HEK293 (cell line): Measurements from ENCODE around the gene WDR76.
"Not testable (repeated sequence)": the region's sequence is repeated elsewhere in the genome, so short reads cannot be mapped to it uniquely, and the experiment has no call there.

Experiments used
- CTCF ChIA-PET: fragments of 350-600 bp; formaldehyde crosslinking; extraction: SDS; loops from one replicate; lab custom pipeline; 2021; ENCODE audit warnings: antibody characterized with exemption; lab: Yijun Ruan, JAX
- POLR2A ChIA-PET: fragments of 300-600 bp; formaldehyde crosslinking; extraction: SDS; loops from one replicate; lab custom pipeline; 2020; ENCODE audit warnings: antibody characterized with exemption, inconsistent platforms; lab: Yijun Ruan, JAX
- H3K27ac ChIP-seq: fragments of 200-500 bp; sonication (Bioruptor generic); 2 replicates; pipeline ENCODE4 v1.5.1; 2014; ENCODE audit warnings: low read depth, low read length, control low read depth, inconsistent platforms; ENCODE audit errors: extremely low read depth
- H3K36me3 ChIP-seq, 2 experiments: fragments of 200-500 bp in 1 of 2; sonication (Bioruptor generic) in 1 of 2; 1 replicate in 1 of 2; 2 replicates in 1 of 2; pipeline ENCODE4 v1.5.1; 2014 to 2017; ENCODE audit warnings: inconsistent platforms in 2 of 2, low read length in 2 of 2; ENCODE audit not compliant: control insufficient read depth in 2 of 2, insufficient read depth in 1 of 2
- H3K4me1 ChIP-seq: fragments of 200-500 bp; sonication (Bioruptor generic); 2 replicates; pipeline ENCODE4 v1.5.1; 2014; ENCODE audit warnings: mild to moderate bottlenecking, low read length, inconsistent platforms; ENCODE audit not compliant: control insufficient read depth, insufficient read depth
- H3K4me3 ChIP-seq: 2 replicates; pipeline ENCODE4 v1.5.1; 2011; ENCODE audit warnings: low read depth, mild to moderate bottlenecking, control low read depth, low read length, moderate library complexity
- H3K9me3 ChIP-seq: fragments of 200-500 bp; sonication (Bioruptor generic); 2 replicates; pipeline ENCODE4 v1.5.1; 2014; ENCODE audit warnings: low read depth, low read length, inconsistent platforms; ENCODE audit not compliant: control insufficient read depth, insufficient read depth
- CTCF ChIP-seq: fragments of 450-650 bp; formaldehyde crosslinking; IDR thresholded peaks from 2 replicates; pipeline ENCODE4 v1.5.1; 2016; ENCODE audit warnings: missing biosample characterization, missing genetic modification characterization
- FEZF1 ChIP-seq: fragments of 450-650 bp; formaldehyde crosslinking; IDR thresholded peaks from 2 replicates; pipeline ENCODE4 v1.5.1; 2016; ENCODE audit warnings: missing biosample characterization, missing genetic modification characterization
- KLF10 ChIP-seq: fragments of 450-650 bp; IDR thresholded peaks from 2 replicates; pipeline ENCODE4 v1.5.1; 2018; ENCODE audit warnings: missing biosample characterization, mild to moderate bottlenecking, missing genetic modification characterization
- KLF8 ChIP-seq: fragments of 450-650 bp; formaldehyde crosslinking; IDR thresholded peaks from 2 replicates; pipeline ENCODE4 v1.5.1; 2016; ENCODE audit warnings: missing biosample characterization, missing genetic modification characterization
- OSR2 ChIP-seq: fragments of 450-650 bp; formaldehyde crosslinking; IDR thresholded peaks from 2 replicates; pipeline ENCODE4 v1.5.1; 2016; ENCODE audit warnings: missing biosample characterization, missing genetic modification characterization
- SP7 ChIP-seq: fragments of 450-650 bp; formaldehyde crosslinking; IDR thresholded peaks from 2 replicates; pipeline ENCODE4 v1.5.1; 2016; ENCODE audit warnings: missing biosample characterization, missing genetic modification characterization
- TSHZ1 ChIP-seq: fragments of 450-650 bp; formaldehyde crosslinking; IDR thresholded peaks from 2 replicates; pipeline ENCODE4 v1.5.1; 2016; ENCODE audit warnings: missing biosample characterization, missing genetic modification characterization, borderline replicate concordance
- YY1 ChIP-seq: fragments of 450-650 bp; formaldehyde crosslinking; IDR thresholded peaks from 2 replicates; pipeline ENCODE4 v1.5.1; 2018; ENCODE audit warnings: missing biosample characterization, missing genetic modification characterization
- ZNF138 ChIP-seq: fragments of 450-650 bp; formaldehyde crosslinking; IDR thresholded peaks from 2 replicates; pipeline ENCODE4 v1.5.1; 2016; ENCODE audit warnings: missing biosample characterization, missing genetic modification characterization, borderline replicate concordance
- ZNF184 ChIP-seq: fragments of 450-650 bp; IDR thresholded peaks from 2 replicates; pipeline ENCODE4 v1.5.1; 2018; ENCODE audit warnings: missing biosample characterization, mild to moderate bottlenecking, missing genetic modification characterization
- ZNF19 ChIP-seq: fragments of 450-650 bp; formaldehyde crosslinking; IDR thresholded peaks from 2 replicates; pipeline ENCODE4; 2016; ENCODE audit warnings: missing biosample characterization, missing genetic modification characterization, low read depth
- ZNF214 ChIP-seq: fragments of 450-650 bp; formaldehyde crosslinking; IDR thresholded peaks from 2 replicates; pipeline ENCODE4 v1.5.1; 2017; ENCODE audit warnings: missing biosample characterization, mild to moderate bottlenecking, missing genetic modification characterization, borderline replicate concordance
- ZNF24 ChIP-seq: fragments of 450-650 bp; formaldehyde crosslinking; IDR thresholded peaks from 2 replicates; pipeline ENCODE4 v1.5.1; 2016; ENCODE audit warnings: missing biosample characterization, missing genetic modification characterization
- ZNF292 ChIP-seq: fragments of 450-650 bp; formaldehyde crosslinking; IDR thresholded peaks from 2 replicates; pipeline ENCODE4 v1.5.1; 2016; ENCODE audit warnings: low read depth, missing biosample characterization, missing genetic modification characterization, borderline replicate concordance
- ZNF341 ChIP-seq: fragments of 450-650 bp; formaldehyde crosslinking; IDR thresholded peaks from 2 replicates; pipeline ENCODE4; 2016; ENCODE audit warnings: low read depth, missing biosample characterization, missing genetic modification characterization
- ZNF362 ChIP-seq: fragments of 450-650 bp; formaldehyde crosslinking; IDR thresholded peaks from 2 replicates; pipeline ENCODE4 v1.5.1; 2016; ENCODE audit warnings: missing biosample characterization, missing genetic modification characterization
- ZNF37A ChIP-seq: fragments of 450-650 bp; IDR thresholded peaks from 2 replicates; pipeline ENCODE4 v1.5.1; 2018; ENCODE audit warnings: missing biosample characterization, missing genetic modification characterization
- ZNF488 ChIP-seq: fragments of 450-650 bp; formaldehyde crosslinking; IDR thresholded peaks from 2 replicates; pipeline ENCODE4 v1.5.1; 2016; ENCODE audit warnings: missing biosample characterization, missing genetic modification characterization
- ZNF529 ChIP-seq: fragments of 450-650 bp; formaldehyde crosslinking; IDR thresholded peaks from 2 replicates; pipeline ENCODE4 v1.5.1; 2017; ENCODE audit warnings: missing genetic modification characterization, missing biosample characterization; ENCODE audit not compliant: insufficient replicate concordance
- ZNF555 ChIP-seq: fragments of 450-650 bp; formaldehyde crosslinking; conservative IDR thresholded peaks from 2 replicates; pipeline ENCODE4 v1.5.1; 2017; ENCODE audit warnings: missing biosample characterization, mild to moderate bottlenecking, missing genetic modification characterization, inconsistent platforms
- ZNF596 ChIP-seq: fragments of 450-650 bp; IDR thresholded peaks from 2 replicates; pipeline ENCODE4 v1.5.0; 2018; ENCODE audit warnings: missing biosample characterization, mild to moderate bottlenecking, missing genetic modification characterization, moderate library complexity
- ZNF785 ChIP-seq: fragments of 450-650 bp; formaldehyde crosslinking; IDR thresholded peaks from 2 replicates; pipeline ENCODE4 v1.5.1; 2016; ENCODE audit warnings: missing biosample characterization, missing genetic modification characterization
- ZNF843 ChIP-seq: fragments of 450-650 bp; formaldehyde crosslinking; IDR thresholded peaks from 2 replicates; pipeline ENCODE4 v1.5.1; 2016; ENCODE audit warnings: missing biosample characterization, missing genetic modification characterization
- ZSCAN16 ChIP-seq: fragments of 450-650 bp; formaldehyde crosslinking; IDR thresholded peaks from 2 replicates; pipeline ENCODE4 v1.5.1; 2016; ENCODE audit warnings: missing biosample characterization, missing genetic modification characterization

The WDR76 gene

GRCh38 chr15:43832485-43832884 is 5.7 kb downstream of the WDR76 start:
- H3K27ac ChIP-seq, H3K4me3 ChIP-seq, H3K9me3 ChIP-seq, CTCF ChIA-PET: not testable (repeated sequence)
- POLR2A ChIA-PET, result interaction anchor here (0.6 kb wide), 1 partner anchor 16 kb away, joined by 3 read pairs; no protein-coding TSS in a partner anchor
- peaks cover 33 to 49% of the 10 kb centered on the region in 2 experiments for H3K36me3 ChIP-seq
- TF ChIP-seq OSR2 (tag by site-specific recombination) (peak; percentile 33; the same call in 1 of the 2 replicates), ZNF362 (tag by site-specific recombination) (peak; percentile 69; the same call in 1 of the 2 replicates), ZSCAN16 (tag by site-specific recombination) (peak; percentile 54; the same call in 1 of the 2 replicates)
- TF ChIP-seq, all 188 proteins: peak for 3; not testable (repeated sequence) for 185
- H3K4me1 ChIP-seq, result not testable (repeated sequence)

GRCh38 chr15:43845421-43845820 is 18.6 kb downstream of the WDR76 start:
- Histone ChIP-seq H3K9me3 (no peaks in the 10 kb centered on the region), H3K27ac (no peak overlapping the region), H3K36me3 (peaks cover 34 to 56% of the 10 kb centered on the region in 2 experiments), H3K4me3 (no peak overlapping the region), H3K4me1 (no peaks in the 10 kb centered on the region)
- no peak for TF ChIP-seq ZNF37A
- TF ChIP-seq ZNF19 (tag by site-specific recombination), result no peak
- no peak for TF ChIP-seq ZNF488 (tag by site-specific recombination)
- no peak for TF ChIP-seq ZNF596
- TF ChIP-seq FEZF1, result no peak
- no peak for TF ChIP-seq ZNF555
- TF ChIP-seq ZNF785 (tag by site-specific recombination), result no peak
- TF ChIP-seq ZNF843 (tag by site-specific recombination), result no peak
- ChIA-PET CTCF (no interaction called here), POLR2A (interaction anchor here (1.1 kb wide), 1 partner anchor 21 kb away, joined by 3 read pairs; the partner anchor contains the start of gene MFAP1)

- Histone ChIP-seq H3K4me3 (no peak overlapping the region), H3K9me3 (no peaks in the 10 kb centered on the region), H3K4me1 (no peaks in the 10 kb centered on the region), H3K27ac (no peak overlapping the region), H3K36me3 (peaks cover 37 to 67% of the 10 kb centered on the region in 2 experiments)
- ChIA-PET CTCF (interaction anchor here (1.3 kb wide), 1 partner anchor 30 kb away, joined by 5 read pairs; no protein-coding TSS in a partner anchor), POLR2A (no interaction called here)
- TF ChIP-seq ZNF292 (tag by site-specific recombination), result no peak
- TF ChIP-seq ZNF24 (tag by site-specific recombination), result no peak
- TF ChIP-seq KLF10 (tag by site-specific recombination), result no peak
- TF ChIP-seq TSHZ1 (tag by site-specific recombination), result no peak
- no peak for TF ChIP-seq ZNF529 (tag by site-specific recombination)
- no peak for TF ChIP-seq ZNF184 (tag by site-specific recombination)
- no peak for TF ChIP-seq ZNF362 (tag by site-specific recombination)
- TF ChIP-seq KLF8 (tag by site-specific recombination), result no peak
- no peak for TF ChIP-seq ZNF214
- TF ChIP-seq SP7 (tag by site-specific recombination), result no peak
- no peak for TF ChIP-seq ZNF785 (tag by site-specific recombination)
- TF ChIP-seq ZNF341, result no peak
- no peak for TF ChIP-seq YY1
- TF ChIP-seq ZNF138 (tag by site-specific recombination), result no peak
- no peak for TF ChIP-seq CTCF (tag by site-specific recombination)
These were observed 24.4 kb downstream of the WDR76 start for GRCh38 chr15:43851251-43851650.
